ENCODE data around the gene DOK1. TPM values are rescaled to one million over a fixed set of nuclear protein-coding genes. Genes with fewer than 3 reads are reported as not detected.

The DOK1 gene
- total and polyA plus RNA-seq, 2 donors (not counting 1 experiment from before 2014, with no cell fraction given), result 29.1 to 41.4 TPM

- Histone ChIP-seq H3K9ac (ENCODE audit: low read length) (peak overlapping the region; percentile 96), H3K4me1 (ENCODE audit: control insufficient read depth in 2 of 2, insufficient read depth in 2 of 2, low read length in 2 of 2) (peaks cover 8 to 32% of the 10 kb centered on the region in 2 donors), H3K79me2 (ENCODE audit: control insufficient read depth, insufficient read depth, low read length) (peaks cover 11% of the 10 kb centered on the region), H3K27me3 (replicated peaks in 1 of 4; ENCODE audit: control extremely low read depth in 1 of 4, control insufficient read depth in 3 of 4, insufficient read depth in 4 of 4, low read length in 3 of 4) (peaks cover 0 to 3% (median 0%) of the 10 kb centered on the region in 4 experiments), H3K4me2 (replicated peaks; ENCODE audit: low read depth, low read length, poor library complexity, severe bottlenecking) (peak overlapping the region; percentile 97), H4K20me1 (ENCODE audit: control insufficient read depth, insufficient read depth, low read length, poor library complexity, severe bottlenecking) (peaks cover 15% of the 10 kb centered on the region), H2AFZ (ENCODE audit: insufficient read depth, low read depth, low read length, poor library complexity, severe bottlenecking) (peak overlapping the region; percentile 97), H3K4me3 (ENCODE audit: control extremely low read depth in 1 of 5, extremely low read depth in 1 of 5, insufficient read depth in 1 of 5, low read depth in 2 of 5, low read length in 4 of 5) (peak overlapping the region in 4 of 5 experiments; percentile 73 to 99 (median 91)), H3K9me3 (ENCODE audit: control extremely low read depth in 1 of 3, control insufficient read depth in 2 of 3, insufficient read depth in 1 of 3, low read length in 2 of 3) (no peaks in the 10 kb centered on the region), H3K36me3 (replicated peaks in 1 of 2; ENCODE audit: control extremely low read depth in 1 of 2, control insufficient read depth in 1 of 2, extremely low read depth in 1 of 2, insufficient read depth in 2 of 2, low read length in 1 of 2) (peaks cover 0 to 15% of the 10 kb centered on the region in 2 experiments), H3K27ac (ENCODE audit: low read length in 2 of 2) (peak overlapping the region in 1 of 2 donors; percentile 76)
- no peak for ATAC-seq (ENCODE audit: low read depth)
- DNase-seq, result no peak
- 64% methylated on average over 15 of the region's 17 CpGs for WGBS (ENCODE audit: insufficient coverage)
- Mint-ChIP-seq H3K4me3 (peak overlapping the region; percentile 96), H3K9me3 (ENCODE audit: insufficient read depth) (no peaks in the 10 kb centered on the region), H3K4me1 (peaks cover 20% of the 10 kb centered on the region), H3K27ac (peak overlapping the region; percentile 94), H3K27me3 (no peaks in the 10 kb centered on the region)
- ChIA-PET CTCF (interaction anchor here (1.0 to 1.2 kb wide), 2 partner anchors 24 to 32 kb away, joined by 3 read pairs; no protein-coding TSS in a partner anchor), POLR2A (interaction anchor here (0.6 to 1.0 kb wide), 3 partner anchors 9 to 1342 kb away, joined by 3 read pairs; no protein-coding TSS in a partner anchor)
- intact Hi-C loops (cut with micrococcal nuclease), result loop anchor here (1.0 to 10.0 kb wide), 3 partner anchors 19 to 161 kb away; partner anchors contain the start of genes CCDC142 and TTC31
- TF ChIP-seq CTCF (IDR thresholded peaks at IDR 0.05) (no peak), EZH2 (IDR thresholded peaks at IDR 0.05; ENCODE audit: borderline replicate concordance, insufficient read depth, low read depth, low read length, poor library complexity, severe bottlenecking) (no peak)
Measured at GRCh38 chr2:74555610-74556103, 1.1 kb downstream of the DOK1 start.

- peaks cover 15% of the 10 kb centered on the region for H4K20me1 ChIP-seq (ENCODE audit: control insufficient read depth, insufficient read depth, low read length, poor library complexity, severe bottlenecking)
- ChIA-PET CTCF (interaction anchor here (0.7 kb wide), 1 partner anchor 510 kb away, joined by 3 read pairs; no protein-coding TSS in a partner anchor), POLR2A (no interaction called here)
- TF ChIP-seq CTCF (IDR thresholded peaks at IDR 0.05), result no peak
- TF ChIP-seq EZH2 (IDR thresholded peaks at IDR 0.05; ENCODE audit: borderline replicate concordance, insufficient read depth, low read depth, low read length, poor library complexity, severe bottlenecking), result no peak
- H2AFZ ChIP-seq (ENCODE audit: insufficient read depth, low read depth, low read length, poor library complexity, severe bottlenecking), result no peak overlapping the region
- peaks cover 8 to 32% of the 10 kb centered on the region in 2 donors for H3K4me1 ChIP-seq (ENCODE audit: control insufficient read depth in 2 of 2, insufficient read depth in 2 of 2, low read length in 2 of 2)
- H3K36me3 ChIP-seq (replicated peaks in 1 of 2; ENCODE audit: control extremely low read depth in 1 of 2, control insufficient read depth in 1 of 2, extremely low read depth in 1 of 2, insufficient read depth in 2 of 2, low read length in 1 of 2), result peaks cover 0 to 15% of the 10 kb centered on the region in 2 experiments
- no peak overlapping the region for H3K4me3 ChIP-seq (ENCODE audit: control extremely low read depth in 1 of 5, extremely low read depth in 1 of 5, insufficient read depth in 1 of 5, low read depth in 2 of 5, low read length in 4 of 5)
- Mint-ChIP-seq H3K27ac (peak overlapping the region; percentile 70), H3K27me3 (no peaks in the 10 kb centered on the region), H3K4me3 (peak overlapping the region; percentile 96), H3K9me3 (ENCODE audit: insufficient read depth) (no peaks in the 10 kb centered on the region), H3K4me1 (peaks cover 20% of the 10 kb centered on the region)
- H3K79me2 ChIP-seq (ENCODE audit: control insufficient read depth, insufficient read depth, low read length), result peaks cover 11% of the 10 kb centered on the region
- DNase-seq (no peak), ATAC-seq (ENCODE audit: low read depth) (no peak)
- H3K9ac ChIP-seq (ENCODE audit: low read length), result no peak overlapping the region
- 85% methylated on average over 12 of the region's 14 CpGs for WGBS (ENCODE audit: insufficient coverage)
- H3K27ac ChIP-seq (ENCODE audit: low read length in 2 of 2), result no peak overlapping the region
- intact Hi-C loops (cut with micrococcal nuclease), result loop anchor here (10.0 kb wide), 1 partner anchor 161 kb away; no protein-coding TSS in a partner anchor
- peaks cover 0 to 3% (median 0%) of the 10 kb centered on the region in 4 experiments for H3K27me3 ChIP-seq (replicated peaks in 1 of 4; ENCODE audit: control extremely low read depth in 1 of 4, control insufficient read depth in 3 of 4, insufficient read depth in 4 of 4, low read length in 3 of 4)
- peak overlapping the region; percentile 97 for H3K4me2 ChIP-seq (replicated peaks; ENCODE audit: low read depth, low read length, poor library complexity, severe bottlenecking)
- no peaks in the 10 kb centered on the region for H3K9me3 ChIP-seq (ENCODE audit: control extremely low read depth in 1 of 3, control insufficient read depth in 2 of 3, insufficient read depth in 1 of 3, low read length in 2 of 3)
Measured at GRCh38 chr2:74556159-74556558, 1.6 kb downstream of the DOK1 start.
